HG03060 (cell line): ENCODE results near the gene KASH5.

Experiments
- ATAC-seq: cut with Tn5 transposase; IDR thresholded peaks from one replicate; pipeline ENCODE4 v1.9.1; 2021; ENCODE audit warnings: low read depth, moderate number of reproducible peaks; ENCODE audit not compliant: unreplicated experiment

The KASH5 gene

GRCh38 chr19:49420227-49420626 lies 32.2 kb downstream of the KASH5 start:
- ATAC-seq, result no peak

GRCh38 chr19:49421039-49421877 lies 33.2 kb downstream of the KASH5 start:
- ATAC-seq, result no peak

GRCh38 chr19:49421878-49422202 lies 33.8 kb downstream of the KASH5 start:
- ATAC-seq, result no peak

- ATAC-seq, result no peak
Observed at GRCh38 chr19:49422407-49423070, 34.5 kb downstream of the KASH5 start.

GRCh38 chr19:49423071-49423984 lies 35.3 kb downstream of the KASH5 start, which contains the start of gene PTH2:
Gene PTH2 (minus strand): TSS chr19:49423441. CDS start chr19:49423339, 102 bp downstream.
- ATAC-seq, result no peak

GRCh38 chr19:49423985-49424303 lies 35.9 kb downstream of the KASH5 start:
- no peak for ATAC-seq

GRCh38 chr19:49425178-49425577 lies 37.1 kb downstream of the KASH5 start, which contains the start of gene GFY:
Gene GFY (plus strand): TSS chr19:49425388. CDS start chr19:49426431, 1,043 bp downstream.
- ATAC-seq, result no peak

- no peak for ATAC-seq
Observed at GRCh38 chr19:49425922-49426592, 38.0 kb downstream of the KASH5 start.

GRCh38 chr19:49427339-49427738 lies 39.3 kb downstream of the KASH5 start:
- ATAC-seq, result no peak

- no peak for ATAC-seq
Observed at GRCh38 chr19:49427855-49428546, 40.0 kb downstream of the KASH5 start.

GRCh38 chr19:49428547-49429451 lies 40.8 kb downstream of the KASH5 start:
- no peak for ATAC-seq

- ATAC-seq, result no peak
Observed at GRCh38 chr19:49430172-49430677, 42.2 kb downstream of the KASH5 start.

GRCh38 chr19:49430678-49431329 lies 42.8 kb downstream of the KASH5 start:
- ATAC-seq, result no peak

GRCh38 chr19:49431330-49431749 lies 43.3 kb downstream of the KASH5 start:
- ATAC-seq, result no peak

GRCh38 chr19:49432141-49433073 lies 44.4 kb downstream of the KASH5 start:
- no peak for ATAC-seq

GRCh38 chr19:49433240-49433901 lies 45.3 kb downstream of the KASH5 start:
- no peak for ATAC-seq
